Measurements from ENCODE around the gene LSG1. TPM values are rescaled to one million over a fixed set of nuclear protein-coding genes. Genes with fewer than 3 reads are reported as not detected.

LSG1 gene
- polyA plus RNA-seq, 1 donor from 2014 or later = 35.5 TPM

DNA sequence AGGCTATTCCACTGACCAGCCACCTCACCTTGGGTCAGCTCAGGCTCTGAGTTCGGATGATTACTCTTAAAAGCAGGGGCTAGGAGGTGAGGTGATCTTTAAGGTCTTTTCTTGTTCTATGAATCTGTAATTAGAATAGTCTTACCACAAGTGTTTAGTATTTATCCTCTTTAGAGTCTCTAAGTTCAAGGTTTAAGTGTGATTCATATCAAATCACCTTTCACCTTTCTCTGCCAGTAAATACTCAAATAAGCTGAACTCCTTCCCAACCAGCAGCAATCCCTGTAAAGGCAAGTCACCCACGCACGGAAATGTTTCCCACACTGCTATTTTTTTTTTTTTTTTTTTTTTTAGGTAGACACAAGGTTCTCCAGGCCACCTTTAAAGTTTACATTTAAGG is 24.2 kb downstream of the LSG1 start:
- no peaks in the 10 kb centered on the region for H3F3A ChIP-seq (ENCODE audit: insufficient read depth, low read length, poor library complexity, severe bottlenecking)
- no peak for TF ChIP-seq TAF1 (IDR thresholded peaks at IDR 0.05; ENCODE audit: low read depth)
- no peak for TF ChIP-seq RAD21 (conservative IDR thresholded peaks at IDR 0.05)
- no peak for TF ChIP-seq EZH2 (IDR thresholded peaks at IDR 0.05; ENCODE audit: borderline replicate concordance, insufficient read depth, low read length, poor library complexity, severe bottlenecking)
- TF ChIP-seq MXI1 (conservative IDR thresholded peaks at IDR 0.05; ENCODE audit: poor library complexity, severe bottlenecking) = no peak
- TF ChIP-seq, protein P1, sequence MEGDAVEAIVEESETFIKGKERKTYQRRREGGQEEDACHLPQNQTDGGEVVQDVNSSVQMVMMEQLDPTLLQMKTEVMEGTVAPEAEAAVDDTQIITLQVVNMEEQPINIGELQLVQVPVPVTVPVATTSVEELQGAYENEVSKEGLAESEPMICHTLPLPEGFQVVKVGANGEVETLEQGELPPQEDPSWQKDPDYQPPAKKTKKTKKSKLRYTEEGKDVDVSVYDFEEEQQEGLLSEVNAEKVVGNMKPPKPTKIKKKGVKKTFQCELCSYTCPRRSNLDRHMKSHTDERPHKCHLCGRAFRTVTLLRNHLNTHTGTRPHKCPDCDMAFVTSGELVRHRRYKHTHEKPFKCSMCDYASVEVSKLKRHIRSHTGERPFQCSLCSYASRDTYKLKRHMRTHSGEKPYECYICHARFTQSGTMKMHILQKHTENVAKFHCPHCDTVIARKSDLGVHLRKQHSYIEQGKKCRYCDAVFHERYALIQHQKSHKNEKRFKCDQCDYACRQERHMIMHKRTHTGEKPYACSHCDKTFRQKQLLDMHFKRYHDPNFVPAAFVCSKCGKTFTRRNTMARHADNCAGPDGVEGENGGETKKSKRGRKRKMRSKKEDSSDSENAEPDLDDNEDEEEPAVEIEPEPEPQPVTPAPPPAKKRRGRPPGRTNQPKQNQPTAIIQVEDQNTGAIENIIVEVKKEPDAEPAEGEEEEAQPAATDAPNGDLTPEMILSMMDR (IDR thresholded peaks at IDR 0.05; ENCODE audit: poor library complexity, severe bottlenecking) = no peak
- TF ChIP-seq EP300 (conservative IDR thresholded peaks at IDR 0.05; ENCODE audit: poor library complexity, severe bottlenecking) = no peak
- TF ChIP-seq, protein P2, sequence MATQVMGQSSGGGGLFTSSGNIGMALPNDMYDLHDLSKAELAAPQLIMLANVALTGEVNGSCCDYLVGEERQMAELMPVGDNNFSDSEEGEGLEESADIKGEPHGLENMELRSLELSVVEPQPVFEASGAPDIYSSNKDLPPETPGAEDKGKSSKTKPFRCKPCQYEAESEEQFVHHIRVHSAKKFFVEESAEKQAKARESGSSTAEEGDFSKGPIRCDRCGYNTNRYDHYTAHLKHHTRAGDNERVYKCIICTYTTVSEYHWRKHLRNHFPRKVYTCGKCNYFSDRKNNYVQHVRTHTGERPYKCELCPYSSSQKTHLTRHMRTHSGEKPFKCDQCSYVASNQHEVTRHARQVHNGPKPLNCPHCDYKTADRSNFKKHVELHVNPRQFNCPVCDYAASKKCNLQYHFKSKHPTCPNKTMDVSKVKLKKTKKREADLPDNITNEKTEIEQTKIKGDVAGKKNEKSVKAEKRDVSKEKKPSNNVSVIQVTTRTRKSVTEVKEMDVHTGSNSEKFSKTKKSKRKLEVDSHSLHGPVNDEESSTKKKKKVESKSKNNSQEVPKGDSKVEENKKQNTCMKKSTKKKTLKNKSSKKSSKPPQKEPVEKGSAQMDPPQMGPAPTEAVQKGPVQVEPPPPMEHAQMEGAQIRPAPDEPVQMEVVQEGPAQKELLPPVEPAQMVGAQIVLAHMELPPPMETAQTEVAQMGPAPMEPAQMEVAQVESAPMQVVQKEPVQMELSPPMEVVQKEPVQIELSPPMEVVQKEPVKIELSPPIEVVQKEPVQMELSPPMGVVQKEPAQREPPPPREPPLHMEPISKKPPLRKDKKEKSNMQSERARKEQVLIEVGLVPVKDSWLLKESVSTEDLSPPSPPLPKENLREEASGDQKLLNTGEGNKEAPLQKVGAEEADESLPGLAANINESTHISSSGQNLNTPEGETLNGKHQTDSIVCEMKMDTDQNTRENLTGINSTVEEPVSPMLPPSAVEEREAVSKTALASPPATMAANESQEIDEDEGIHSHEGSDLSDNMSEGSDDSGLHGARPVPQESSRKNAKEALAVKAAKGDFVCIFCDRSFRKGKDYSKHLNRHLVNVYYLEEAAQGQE (IDR thresholded peaks at IDR 0.05; ENCODE audit: borderline replicate concordance) = no peak
- TF ChIP-seq SMC3 (conservative IDR thresholded peaks at IDR 0.05; ENCODE audit: poor library complexity) = no peak
- no peak for TF ChIP-seq POLR2AphosphoS5 (IDR thresholded peaks at IDR 0.05)
- no peak overlapping the region for H3K4me3 ChIP-seq (ENCODE audit: low read length)
- no peak overlapping the region for H3K27ac ChIP-seq (ENCODE audit: low read length)
- H4K20me1 ChIP-seq (ENCODE audit: insufficient read depth) = no peaks in the 10 kb centered on the region
- no peaks in the 10 kb centered on the region for H3K27me3 ChIP-seq (ENCODE audit: insufficient read depth, low read depth, low read length)
- H3K9me2 ChIP-seq (ENCODE audit: insufficient read depth, low read length) = no peaks in the 10 kb centered on the region
- no peak overlapping the region for H3K9ac ChIP-seq (ENCODE audit: low read length)
- H3K79me2 ChIP-seq (replicated peaks; ENCODE audit: insufficient read depth, low read length) = no peaks in the 10 kb centered on the region
- no peaks in the 10 kb centered on the region for H3K36me3 ChIP-seq (ENCODE audit: insufficient read depth, low read length)
- no peak overlapping the region for H3K4me2 ChIP-seq (ENCODE audit: low read length)
- no peaks in the 10 kb centered on the region for H3K9me3 ChIP-seq (ENCODE audit: low read length)
- H2AFZ ChIP-seq (ENCODE audit: low read depth, low read length) = no peak overlapping the region

DNA sequence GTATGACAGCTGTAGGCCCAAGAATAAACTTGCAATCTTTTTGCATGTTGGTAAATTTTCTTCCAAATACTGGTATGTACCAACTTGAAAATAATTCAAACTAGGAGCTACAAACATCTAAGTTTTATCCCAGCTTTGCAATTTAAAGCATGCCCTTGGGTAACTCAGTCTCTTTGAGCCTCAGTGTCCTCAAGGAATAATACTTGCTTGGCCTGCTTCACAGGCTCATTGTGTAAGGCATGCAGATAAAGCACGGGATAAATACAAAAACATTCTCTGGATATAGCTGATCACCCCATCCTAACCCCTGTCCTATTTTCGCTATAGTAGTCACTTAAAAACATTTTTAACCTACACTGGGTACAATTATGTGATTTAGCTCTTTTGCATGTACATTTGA is 29.2 kb downstream of the LSG1 start:
- Histone ChIP-seq H3K9ac (ENCODE audit: low read length) (no peak overlapping the region), H3F3A (ENCODE audit: insufficient read depth, low read length, poor library complexity, severe bottlenecking) (no peaks in the 10 kb centered on the region), H3K27me3 (ENCODE audit: insufficient read depth, low read depth, low read length) (no peaks in the 10 kb centered on the region), H3K4me3 (ENCODE audit: low read length) (no peak overlapping the region), H3K9me2 (ENCODE audit: insufficient read depth, low read length) (no peaks in the 10 kb centered on the region), H2AFZ (ENCODE audit: low read depth, low read length) (no peak overlapping the region), H3K4me2 (ENCODE audit: low read length) (no peak overlapping the region), H3K27ac (ENCODE audit: low read length) (no peak overlapping the region), H4K20me1 (ENCODE audit: insufficient read depth) (no peaks in the 10 kb centered on the region), H3K79me2 (replicated peaks; ENCODE audit: insufficient read depth, low read length) (no peaks in the 10 kb centered on the region), H3K9me3 (ENCODE audit: low read length) (no peaks in the 10 kb centered on the region), H3K36me3 (ENCODE audit: insufficient read depth, low read length) (no peaks in the 10 kb centered on the region)
- TF ChIP-seq RAD21 (conservative IDR thresholded peaks at IDR 0.05) (no peak), MXI1 (conservative IDR thresholded peaks at IDR 0.05; ENCODE audit: poor library complexity, severe bottlenecking) (no peak), TAF1 (IDR thresholded peaks at IDR 0.05; ENCODE audit: low read depth) (no peak), POLR2AphosphoS5 (IDR thresholded peaks at IDR 0.05) (no peak), SMC3 (conservative IDR thresholded peaks at IDR 0.05; ENCODE audit: poor library complexity) (no peak), EP300 (conservative IDR thresholded peaks at IDR 0.05; ENCODE audit: poor library complexity, severe bottlenecking) (no peak), EZH2 (IDR thresholded peaks at IDR 0.05; ENCODE audit: borderline replicate concordance, insufficient read depth, low read length, poor library complexity, severe bottlenecking) (no peak)
- TF ChIP-seq, protein P1 (IDR thresholded peaks at IDR 0.05; ENCODE audit: poor library complexity, severe bottlenecking) = no peak
- TF ChIP-seq, protein P2 (IDR thresholded peaks at IDR 0.05; ENCODE audit: borderline replicate concordance) = no peak
